Activated B cell treated with CpG ODN at 0.5 μM for 24 hours (primary cell): ENCODE measurements around the gene INPP5B. TPM values are rescaled to one million over a fixed set of nuclear protein-coding genes. Genes with fewer than 3 reads are reported as not detected.

ENCODE experiments used
- ATAC-seq: fragments of 200-7000 bp; cut with Tn5 transposase; one replicate; pipeline ENCODE4 v1.10.0; 2021; ENCODE audit warnings: low read depth, mild to moderate bottlenecking, moderate library complexity
- CTCF ChIA-PET: fragments of 350-600 bp; sonication (Branson Sonifier 250); formaldehyde crosslinking; loops from one replicate; lab custom pipeline; 2021; ENCODE audit warnings: antibody characterized with exemption; lab: Charles Lee
- POLR2A ChIA-PET: fragments of 350-600 bp; sonication (Branson Sonifier 250); formaldehyde crosslinking; loops from one replicate; lab custom pipeline; 2021; ENCODE audit warnings: antibody characterized with exemption; lab: Charles Lee
- DNase-seq: peaks from one replicate; pipeline ENCODE4 v3.0.0; 2022
- H3K27ac Mint-ChIP-seq: one replicate; pipeline ENCODE4 v1.8.0; 2020; ENCODE audit warnings: mixed read lengths
- H3K27me3 Mint-ChIP-seq: one replicate; pipeline ENCODE4 v1.8.0; 2021; ENCODE audit warnings: mixed read lengths
- H3K36me3 Mint-ChIP-seq: one replicate; pipeline ENCODE4 v1.8.0; 2021; ENCODE audit warnings: low read depth, mixed read lengths
- H3K4me1 Mint-ChIP-seq: one replicate; pipeline ENCODE4 v1.8.0; 2021; ENCODE audit warnings: mixed read lengths
- H3K4me3 Mint-ChIP-seq: one replicate; pipeline ENCODE4 v1.8.0; 2020; ENCODE audit warnings: mild to moderate bottlenecking, mixed read lengths
- H3K9me3 Mint-ChIP-seq: one replicate; pipeline ENCODE4 v1.8.0; 2020; ENCODE audit warnings: mixed read lengths
- CTCF ChIP-seq: fragments of 200-600 bp; IDR thresholded peaks from one replicate; pipeline ENCODE4 v1.8.0; 2022; ENCODE audit warnings: antibody characterized with exemption, mild to moderate bottlenecking
- intact Hi-C: fragments of 100-400 bp; cut with micrococcal nuclease; formaldehyde crosslinking; loops from one replicate; pipeline ENCODE4 v1.15.1; 2024
- total RNA-seq: library from RNA; stranded (reverse); gene quantifications from 2 replicates; pipeline ENCODE4 v1.2.3, GENCODE V29; 2022

The INPP5B gene
- total RNA-seq, 1 donor from 2014 or later = 70.3 TPM

GRCh38 chr1:37845049-37845646 lies 101.7 kb downstream of the INPP5B start:
- H3K9me3 Mint-ChIP-seq = no peaks in the 10 kb centered on the region
- ChIA-PET POLR2A (interaction anchor here (2.3 kb wide), 1 partner anchor 14 kb away, joined by 11 read pairs; the partner anchor contains the start of gene MTF1), CTCF (interaction anchor here (1.0 kb wide), 1 partner anchor 15 kb away, joined by 7 read pairs; no protein-coding TSS in a partner anchor)
- no peak overlapping the region for H3K4me3 Mint-ChIP-seq
- no peaks in the 10 kb centered on the region for H3K27me3 Mint-ChIP-seq
- peaks cover 50% of the 10 kb centered on the region for H3K36me3 Mint-ChIP-seq
- peaks cover 32% of the 10 kb centered on the region for H3K4me1 Mint-ChIP-seq
- intact Hi-C loops = no loop called here
- H3K27ac Mint-ChIP-seq = peak overlapping the region; percentile 30
- no peak for TF ChIP-seq CTCF
- no peak for DNase-seq
- no peak for ATAC-seq

GRCh38 chr1:37844536-37844935 lies 102.3 kb downstream of the INPP5B start:
- Mint-ChIP-seq H3K27ac (no peak overlapping the region), H3K9me3 (no peaks in the 10 kb centered on the region), H3K4me3 (no peak overlapping the region), H3K36me3 (peaks cover 57% of the 10 kb centered on the region), H3K4me1 (peaks cover 32% of the 10 kb centered on the region), H3K27me3 (no peaks in the 10 kb centered on the region)
- ATAC-seq (no peak), DNase-seq (no peak)
- TF ChIP-seq CTCF = no peak
- POLR2A ChIA-PET = interaction anchor here (2.3 kb wide), 1 partner anchor 15 kb away, joined by 11 read pairs; the partner anchor contains the start of gene MTF1
- intact Hi-C loops = no loop called here
- CTCF ChIA-PET = interaction anchor here (1.0 kb wide), 1 partner anchor 16 kb away, joined by 7 read pairs; no protein-coding TSS in a partner anchor

- POLR2A ChIA-PET = interaction anchor here (0.7 kb wide), 1 partner anchor 24 kb away, joined by 4 read pairs; no protein-coding TSS in a partner anchor
- Mint-ChIP-seq H3K27ac (no peak overlapping the region), H3K36me3 (peaks cover 77% of the 10 kb centered on the region), H3K9me3 (no peaks in the 10 kb centered on the region), H3K27me3 (no peaks in the 10 kb centered on the region), H3K4me1 (peaks cover 17% of the 10 kb centered on the region), H3K4me3 (no peak overlapping the region)
- DNase-seq (no peak), ATAC-seq (no peak)
- intact Hi-C loops = no loop called here
- CTCF ChIA-PET = no interaction called here
- TF ChIP-seq CTCF = no peak
Measured at GRCh38 chr1:37841652-37842051, 105.2 kb downstream of the INPP5B start.

GRCh38 chr1:37840711-37841110 lies 106.1 kb downstream of the INPP5B start:
- peaks cover 8% of the 10 kb centered on the region for H3K4me1 Mint-ChIP-seq
- H3K4me3 Mint-ChIP-seq = no peak overlapping the region

More at GRCh38 chr1:37840711-37841110, 106.1 kb downstream of the INPP5B start:
- peaks cover 76% of the 10 kb centered on the region for H3K36me3 Mint-ChIP-seq
- H3K27ac Mint-ChIP-seq = no peak overlapping the region
- H3K9me3 Mint-ChIP-seq = no peaks in the 10 kb centered on the region
- no peak for DNase-seq
- ChIA-PET POLR2A (interaction anchor here (1.1 kb wide), 1 partner anchor 18 kb away, joined by 6 read pairs; no protein-coding TSS in a partner anchor), CTCF (no interaction called here)
- intact Hi-C loops = no loop called here
- H3K27me3 Mint-ChIP-seq = no peaks in the 10 kb centered on the region
- ATAC-seq = no peak
- TF ChIP-seq CTCF = no peak
